Brain microvascular endothelial cell (primary cell): ENCODE results near the gene CRACR2A.

ENCODE experiments used
- DNase-seq: peaks from one replicate; pipeline ENCODE4 v3.0.0-alpha.2; 2020
- H3K27ac ChIP-seq: fragments of 250-450 bp; sonication (Bioruptor Pico); 2 replicates; pipeline ENCODE4 v1.5.1; 2020; ENCODE audit warnings: mild to moderate bottlenecking, moderate library complexity
- H3K27me3 ChIP-seq: fragments of 250-450 bp; sonication (Bioruptor Pico); replicated peaks from 2 replicates; pipeline ENCODE4 v1.5.1; 2020; ENCODE audit warnings: mild to moderate bottlenecking
- H3K36me3 ChIP-seq: fragments of 250-450 bp; sonication (Bioruptor Pico); replicated peaks from 2 replicates; pipeline ENCODE4 v1.5.1; 2020; ENCODE audit warnings: mild to moderate bottlenecking
- H3K4me3 ChIP-seq: 2 replicates; pipeline ENCODE4 v1.5.1; 2011; ENCODE audit warnings: low read depth, mild to moderate bottlenecking, control low read depth, low read length, moderate library complexity
- CTCF ChIP-seq: IDR thresholded peaks from 2 replicates; pipeline ENCODE4 v1.5.1; 2011; ENCODE audit warnings: low read depth, mild to moderate bottlenecking, moderate library complexity, low read length, control low read depth, inconsistent platforms; ENCODE audit errors: missing control alignments
- in situ Hi-C: cut with HindIII; loops from 2 replicates; pipeline ENCODE4 v1.10.0; 2017; ENCODE audit warnings: low sequenced_read_pairs, low pct_ligation_motif_present

Gene CRACR2A

DNA sequence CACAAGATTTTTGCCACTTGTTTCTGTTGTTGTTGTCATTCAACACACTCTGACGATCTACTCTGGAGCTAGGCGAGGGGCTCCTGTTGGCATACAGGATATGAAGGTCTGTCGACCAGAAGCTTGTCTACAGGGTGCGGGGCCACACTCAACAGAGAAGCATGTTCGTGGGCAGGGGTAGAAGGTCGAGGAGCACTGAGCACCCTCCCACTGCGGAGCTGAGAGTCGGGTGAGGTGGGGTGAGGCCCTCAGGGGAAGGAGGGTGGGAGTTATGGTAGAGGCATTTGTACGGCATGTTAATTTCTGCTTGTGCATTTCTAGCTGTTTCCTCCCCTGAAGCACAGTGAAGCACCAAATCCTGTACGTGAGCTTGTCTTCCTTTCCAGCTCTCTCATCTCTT, 146.8 kb downstream of the CRACR2A start:
- no peak for DNase-seq
- in situ Hi-C loops, result no loop called here
- H3K4me3 ChIP-seq, result no peak overlapping the region
- no peak overlapping the region for H3K27ac ChIP-seq
- H3K36me3 ChIP-seq, result no peaks in the 10 kb centered on the region
- H3K27me3 ChIP-seq, result no peaks in the 10 kb centered on the region
- TF ChIP-seq CTCF, result no peak

- Histone ChIP-seq H3K36me3 (no peaks in the 10 kb centered on the region), H3K27ac (no peak overlapping the region), H3K27me3 (no peaks in the 10 kb centered on the region), H3K4me3 (no peak overlapping the region)
- no peak for TF ChIP-seq CTCF
- no peak for DNase-seq
- in situ Hi-C loops, result no loop called here
These were observed 147.2 kb downstream of the CRACR2A start for GRCh38 chr12:3605692-3606091.

- H3K27me3 ChIP-seq, result no peaks in the 10 kb centered on the region
- H3K27ac ChIP-seq, result no peak overlapping the region
- TF ChIP-seq CTCF, result no peak
- in situ Hi-C loops, result no loop called here
- H3K4me3 ChIP-seq, result no peak overlapping the region
- H3K36me3 ChIP-seq, result no peaks in the 10 kb centered on the region
- no peak for DNase-seq
These were observed 147.9 kb downstream of the CRACR2A start for GRCh38 chr12:3604748-3605586.

- in situ Hi-C loops, result no loop called here
These were observed 148.6 kb downstream of the CRACR2A start for GRCh38 chr12:3604286-3604685.

GRCh38 chr12:3603576-3603975, 149.3 kb downstream of the CRACR2A start:
- in situ Hi-C loops, result no loop called here
- H3K27ac ChIP-seq, result no peak overlapping the region
- no peaks in the 10 kb centered on the region for H3K27me3 ChIP-seq
- DNase-seq, result no peak
- TF ChIP-seq CTCF, result no peak
- H3K4me3 ChIP-seq, result no peak overlapping the region
- H3K36me3 ChIP-seq, result no peaks in the 10 kb centered on the region

More at GRCh38 chr12:3604286-3604685, 148.6 kb downstream of the CRACR2A start:
- DNase-seq, result no peak
- no peak overlapping the region for H3K4me3 ChIP-seq
- no peak for TF ChIP-seq CTCF
- no peak overlapping the region for H3K27ac ChIP-seq
- no peaks in the 10 kb centered on the region for H3K27me3 ChIP-seq
- H3K36me3 ChIP-seq, result no peaks in the 10 kb centered on the region

GRCh38 chr12:3602488-3602887, 150.4 kb downstream of the CRACR2A start:
- no peak for DNase-seq
- no peak overlapping the region for H3K4me3 ChIP-seq
- TF ChIP-seq CTCF, result no peak
- H3K27me3 ChIP-seq, result no peaks in the 10 kb centered on the region
- H3K27ac ChIP-seq, result no peak overlapping the region
- no peaks in the 10 kb centered on the region for H3K36me3 ChIP-seq
- in situ Hi-C loops, result no loop called here
